Measurements from ENCODE around the gene ZFPM1. TPM values are rescaled to one million over a fixed set of nuclear protein-coding genes. Genes with fewer than 3 reads are reported as not detected.

ZFPM1 gene
- total RNA-seq, 1 donor from 2014 or later, result 11.1 TPM

GRCh38 chr16:88512728-88513696 lies 59.9 kb downstream of the ZFPM1 start:
- no peak for DNase-seq (ENCODE audit: low read depth, low spot score)
- Mint-ChIP-seq H3K4me1 (peaks cover 9% of the 10 kb centered on the region), H3K36me3 (ENCODE audit: low read depth) (no peaks in the 10 kb centered on the region), H3K4me3 (no peak overlapping the region), H3K9me3 (no peaks in the 10 kb centered on the region), H3K27me3 (ENCODE audit: low read depth) (no peaks in the 10 kb centered on the region), H3K27ac (ENCODE audit: unreplicated experiment) (no peak overlapping the region)
- TF ChIP-seq CTCF (conservative IDR thresholded peaks at IDR 0.05), result no peak

GRCh38 chr16:88514070-88514469 lies 61.0 kb downstream of the ZFPM1 start:
- Mint-ChIP-seq H3K36me3 (ENCODE audit: low read depth) (peaks cover 3% of the 10 kb centered on the region), H3K27me3 (ENCODE audit: low read depth) (no peaks in the 10 kb centered on the region), H3K4me3 (no peak overlapping the region), H3K27ac (ENCODE audit: unreplicated experiment) (no peak overlapping the region), H3K4me1 (peaks cover 9% of the 10 kb centered on the region), H3K9me3 (peaks cover 2% of the 10 kb centered on the region)
- TF ChIP-seq CTCF (conservative IDR thresholded peaks at IDR 0.05), result no peak
- DNase-seq (ENCODE audit: low read depth, low spot score), result no peak

DNA sequence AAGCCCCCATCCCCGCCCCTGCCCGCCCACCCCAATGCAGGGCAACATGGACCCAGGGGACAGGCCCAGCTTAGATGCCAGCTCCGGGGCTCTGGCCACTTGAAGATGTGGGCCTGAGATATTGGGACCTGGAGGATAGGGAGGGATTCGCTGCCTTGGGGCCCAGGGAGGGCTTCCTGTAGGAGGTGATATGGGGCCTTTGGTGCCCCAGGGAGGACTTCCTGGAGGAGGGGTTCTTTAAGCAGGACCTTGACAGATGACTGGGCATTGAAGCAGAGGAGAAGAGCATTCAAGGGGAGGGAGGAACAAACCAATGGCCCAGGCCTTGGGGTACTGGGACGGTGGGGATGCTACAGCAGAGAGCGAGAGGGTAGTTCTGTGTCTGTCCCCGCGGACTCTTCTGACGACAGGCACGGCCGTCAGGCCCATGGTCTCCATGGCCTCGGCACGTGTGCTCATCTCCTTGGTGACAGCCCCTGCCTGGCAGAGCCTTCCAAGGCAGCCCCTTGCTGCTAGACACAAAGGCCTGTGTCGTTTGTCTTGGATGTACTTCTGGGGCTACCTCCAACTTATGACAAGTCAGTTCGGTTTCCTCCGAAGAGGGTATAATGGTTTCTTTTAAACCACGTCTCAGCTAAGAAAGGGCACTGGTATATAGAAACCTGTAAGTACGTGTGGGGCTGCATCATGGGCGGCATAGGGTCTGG lies 61.6 kb downstream of the ZFPM1 start:
- H3K4me1 Mint-ChIP-seq, result peaks cover 9% of the 10 kb centered on the region
- H3K27ac Mint-ChIP-seq (ENCODE audit: unreplicated experiment), result no peak overlapping the region
- peaks cover 5% of the 10 kb centered on the region for H3K9me3 Mint-ChIP-seq
- DNase-seq (ENCODE audit: low read depth, low spot score), result no peak
- H3K27me3 Mint-ChIP-seq (ENCODE audit: low read depth), result no peaks in the 10 kb centered on the region
- peaks cover 3% of the 10 kb centered on the region for H3K36me3 Mint-ChIP-seq (ENCODE audit: low read depth)
- no peak for TF ChIP-seq CTCF (conservative IDR thresholded peaks at IDR 0.05)
- H3K4me3 Mint-ChIP-seq, result no peak overlapping the region

- no peak for DNase-seq (ENCODE audit: low read depth, low spot score)
- TF ChIP-seq CTCF (conservative IDR thresholded peaks at IDR 0.05), result no peak
- Mint-ChIP-seq H3K4me3 (no peak overlapping the region), H3K27ac (ENCODE audit: unreplicated experiment) (no peak overlapping the region), H3K27me3 (ENCODE audit: low read depth) (no peaks in the 10 kb centered on the region), H3K36me3 (ENCODE audit: low read depth) (peaks cover 5% of the 10 kb centered on the region), H3K4me1 (peaks cover 9% of the 10 kb centered on the region), H3K9me3 (peaks cover 7% of the 10 kb centered on the region)
These were observed 62.3 kb downstream of the ZFPM1 start for GRCh38 chr16:88515371-88515770.

- Mint-ChIP-seq H3K27ac (ENCODE audit: unreplicated experiment) (no peak overlapping the region), H3K9me3 (peaks cover 7% of the 10 kb centered on the region), H3K4me1 (peaks cover 9% of the 10 kb centered on the region), H3K4me3 (peak overlapping the region; percentile 11), H3K36me3 (ENCODE audit: low read depth) (peaks cover 5% of the 10 kb centered on the region), H3K27me3 (ENCODE audit: low read depth) (no peaks in the 10 kb centered on the region)
- no peak for TF ChIP-seq CTCF (conservative IDR thresholded peaks at IDR 0.05)
- DNase-seq (ENCODE audit: low read depth, low spot score), result no peak
These were observed 63.0 kb downstream of the ZFPM1 start for GRCh38 chr16:88515925-88516594.

All from neural crest cell (in vitro differentiated cells).